ENCODE measurements around the gene DNAJC5.
"Not testable (repeated sequence)": the region's sequence is repeated elsewhere in the genome, so short reads cannot be mapped to it uniquely, and the experiment has no call there.

DNAJC5 gene

DNA sequence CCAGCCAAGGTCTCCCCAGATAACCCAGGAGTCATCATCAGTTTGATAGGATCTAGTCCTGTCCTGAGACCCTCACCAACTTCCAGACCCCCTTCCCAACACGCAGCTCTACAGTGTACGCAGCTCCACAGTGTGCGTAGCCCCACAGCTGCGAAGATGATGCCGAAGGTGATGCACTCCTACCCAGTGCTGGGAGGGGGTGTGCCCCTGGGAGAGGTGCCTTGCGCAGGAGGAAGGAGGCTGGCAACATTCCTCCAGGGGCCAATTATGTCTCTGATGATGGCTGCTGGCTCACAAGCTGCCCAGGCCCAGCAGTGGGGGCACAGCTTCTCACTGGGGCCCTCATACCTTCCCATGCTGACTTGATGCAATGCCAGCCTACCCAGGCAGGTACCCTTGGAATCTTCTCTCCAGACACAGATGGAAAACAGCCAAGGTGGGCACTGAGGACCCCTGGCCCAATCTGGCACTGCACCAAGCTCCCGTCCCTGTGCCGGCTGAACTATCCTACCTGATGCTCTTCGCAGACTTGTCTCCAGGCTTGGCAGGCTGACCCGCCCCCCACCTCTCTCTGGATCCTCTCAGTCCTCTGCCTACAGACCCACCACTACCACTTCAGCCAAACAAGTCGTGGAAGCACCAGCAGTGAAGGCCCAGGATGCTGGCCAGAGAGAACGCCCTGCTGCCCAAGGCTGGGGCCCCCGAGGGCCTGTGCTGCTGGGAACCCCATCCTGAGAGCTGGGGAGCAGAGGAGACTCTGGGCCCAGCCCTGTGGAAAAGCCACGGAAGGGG lies 73.4 kb downstream of the DNAJC5 start:
- no peak for DNase-seq (ENCODE audit: low spot score)

DNA sequence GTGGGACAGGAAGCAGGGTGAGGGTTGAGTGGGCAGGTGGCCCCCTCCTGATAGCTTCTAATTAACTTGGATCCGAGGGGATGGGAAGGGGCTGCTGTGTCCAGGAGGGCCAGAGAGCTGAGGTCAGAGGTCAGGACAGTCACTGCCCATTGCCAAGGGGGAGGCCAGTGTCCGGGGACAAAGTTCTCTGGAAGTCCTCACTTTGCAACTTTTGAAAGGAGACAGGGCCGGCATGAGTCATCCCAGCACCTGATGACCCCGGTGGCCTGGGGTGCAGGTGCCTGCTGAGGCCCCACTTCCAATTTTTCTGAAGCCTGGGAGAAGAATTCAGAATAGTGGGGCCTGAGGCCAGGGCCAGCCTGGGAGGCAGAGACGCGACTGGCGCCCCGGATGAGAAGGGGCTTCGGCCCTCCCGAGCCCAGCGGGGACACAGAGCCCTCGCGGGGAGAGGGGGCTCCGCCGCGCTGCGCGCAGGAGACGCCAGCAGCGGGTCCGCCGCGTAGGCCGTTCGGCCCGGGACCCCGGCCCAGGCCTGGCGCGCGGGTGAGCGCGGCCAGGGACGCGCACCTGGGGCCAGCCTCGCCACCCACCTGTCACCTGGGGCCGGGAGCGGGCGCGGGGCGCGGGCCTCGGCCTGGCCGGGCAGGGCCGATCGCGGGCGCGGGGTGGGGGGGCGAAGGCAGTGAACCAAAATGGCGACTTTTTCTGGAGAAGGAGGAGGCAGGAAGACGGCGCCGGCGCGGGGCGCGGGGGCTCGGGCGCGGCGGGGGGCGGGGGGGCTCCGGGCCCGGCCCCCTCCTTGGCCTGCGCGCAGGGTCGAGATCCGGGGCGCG lies 74.2 kb downstream of the DNAJC5 start:
- peak; percentile 64 for DNase-seq (ENCODE audit: low spot score)

DNA sequence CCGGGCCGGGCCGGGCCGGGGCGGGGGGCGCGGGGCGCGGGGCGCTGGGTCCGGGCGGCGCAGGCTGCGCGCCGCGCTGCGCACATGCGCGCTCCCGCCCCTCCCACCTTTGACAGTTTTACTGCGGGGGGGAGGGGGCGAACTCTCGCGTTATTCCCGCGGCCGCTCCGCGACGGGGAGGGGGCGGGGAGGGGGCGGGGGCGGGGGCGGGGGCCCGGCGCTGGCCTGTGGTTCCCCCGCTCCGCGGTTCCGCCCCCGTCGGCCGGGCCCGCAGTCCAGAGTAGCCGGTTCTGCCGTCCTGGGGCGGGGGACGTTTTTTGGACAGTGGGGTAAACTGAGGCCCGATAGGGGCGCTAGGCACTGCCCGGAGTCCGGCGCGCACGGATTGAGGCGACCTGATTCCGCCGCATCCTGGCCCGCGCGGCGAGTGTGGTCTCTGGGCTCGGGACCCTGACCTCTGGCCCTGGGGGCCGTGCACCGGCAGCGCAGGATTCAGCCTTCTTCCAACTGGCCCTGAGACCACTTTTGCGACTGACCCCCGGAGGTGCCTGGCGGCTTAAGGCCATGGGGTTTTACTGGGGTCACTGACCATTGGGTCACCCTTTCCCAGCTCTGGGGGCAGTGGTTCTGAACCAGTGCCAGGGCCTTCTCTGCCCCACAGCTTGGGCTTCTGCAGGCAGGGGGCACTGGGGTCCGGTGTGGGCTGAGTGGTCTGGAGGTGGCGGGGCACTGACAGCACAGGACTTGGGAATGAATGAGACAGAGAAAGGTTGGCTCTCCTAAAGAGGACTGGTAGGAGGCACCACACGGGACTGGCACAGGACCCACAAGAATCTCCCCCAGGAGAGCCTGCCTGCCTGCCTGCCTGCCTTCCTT lies 75.2 kb downstream of the DNAJC5 start, which contains the start of gene ZNF512B:
TSS of gene ZNF512B (minus strand) at position 93 of the 876 bp plus-strand sequence. CDS start 1,980 bp downstream, outside the sequence.
- peak; percentile 71 for DNase-seq (ENCODE audit: low spot score)

DNA sequence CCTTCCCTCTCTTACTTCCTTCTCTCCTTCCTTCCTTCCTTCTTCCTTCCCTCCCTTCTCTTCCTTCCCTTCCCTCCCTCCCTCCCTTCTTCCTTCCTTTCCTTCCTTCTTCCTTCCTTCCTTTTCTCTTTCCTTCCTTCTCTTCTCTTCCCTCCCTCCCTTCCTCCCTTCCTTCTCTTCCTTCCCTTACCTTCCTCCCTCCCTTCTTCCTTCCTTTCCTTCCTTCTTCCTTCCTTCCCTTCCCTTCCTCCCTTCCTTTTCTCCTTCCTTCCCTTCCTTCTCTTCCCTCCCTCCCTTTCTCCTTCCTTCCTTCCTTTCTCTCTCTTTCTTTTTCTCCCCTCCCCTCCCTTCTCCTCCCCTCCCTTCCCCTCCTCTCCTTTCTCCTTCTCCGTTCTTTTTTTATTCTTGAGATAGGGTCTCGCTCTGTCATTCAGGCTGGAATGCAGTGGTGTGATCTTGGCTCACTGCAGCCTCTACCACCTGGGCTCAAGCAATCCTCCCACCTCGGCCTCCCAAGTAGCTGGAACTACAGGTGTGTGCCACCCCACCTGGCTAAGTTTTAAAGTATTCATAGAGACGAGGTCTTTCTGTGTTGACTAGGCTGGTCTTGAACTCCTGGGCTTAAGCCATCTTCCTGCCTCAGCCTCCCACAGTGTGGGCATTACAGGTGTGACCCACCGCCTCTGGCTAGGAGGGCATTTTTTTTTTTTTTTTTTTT lies 75.9 kb downstream of the DNAJC5 start:
- no peak for DNase-seq (ENCODE audit: low spot score)

DNA sequence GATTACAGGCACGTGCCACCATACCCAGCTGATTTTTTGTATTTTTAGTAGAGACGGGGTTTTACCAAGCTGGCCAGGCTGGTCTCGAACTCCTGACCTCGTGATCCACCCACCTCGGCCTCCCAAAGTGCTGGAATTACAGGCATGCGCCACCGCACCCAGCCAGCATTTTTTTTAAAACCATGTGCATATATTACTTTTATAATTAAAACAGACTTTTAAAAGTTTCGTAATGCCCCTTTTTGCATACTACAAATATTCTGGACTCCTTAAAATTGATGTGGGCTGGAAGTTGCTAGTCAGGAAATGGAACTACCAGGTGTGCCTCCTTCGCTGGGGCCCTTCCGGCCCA lies 77.0 kb downstream of the DNAJC5 start:
- DNase-seq (ENCODE audit: low spot score): not testable (repeated sequence)

DNA sequence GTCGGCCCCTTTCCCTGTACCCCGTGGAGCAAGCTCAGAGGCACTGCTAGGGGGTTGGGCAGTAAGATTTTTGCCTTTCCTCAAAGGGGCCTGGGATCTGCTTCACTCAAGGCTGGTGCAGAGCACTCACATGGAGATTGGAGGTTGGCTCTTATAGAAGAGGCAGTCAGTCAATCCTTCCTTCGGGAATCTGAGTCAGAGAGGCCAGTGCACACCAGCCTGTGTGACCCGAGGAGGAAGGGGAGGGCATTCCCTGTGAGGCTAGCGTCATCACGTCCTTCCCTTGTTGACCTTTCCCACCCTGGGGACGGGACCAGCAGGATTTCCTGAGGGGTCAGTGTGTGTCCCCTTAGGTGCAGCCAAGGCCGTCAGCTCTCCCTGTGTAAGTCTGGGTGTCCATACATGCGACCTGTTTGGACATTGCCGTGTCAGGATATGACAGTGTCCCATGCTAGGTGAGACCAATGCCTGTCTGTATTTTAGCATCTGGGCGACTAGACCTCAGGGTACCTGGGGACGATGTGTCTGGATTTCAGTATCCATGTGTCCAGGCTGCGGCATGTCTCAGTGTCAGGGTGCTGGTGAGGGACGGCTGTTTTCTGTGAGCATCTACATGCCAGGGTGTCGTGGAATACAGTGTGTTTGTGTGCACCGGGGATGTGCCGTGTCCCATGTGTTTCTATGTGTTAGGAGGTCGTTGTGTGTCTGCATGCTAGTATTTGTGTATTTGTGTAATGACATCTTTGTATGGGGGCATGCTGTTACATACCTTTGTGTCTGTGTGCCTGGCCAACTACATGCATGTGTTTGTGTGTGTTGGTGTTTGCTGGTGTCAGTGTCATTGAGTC lies 77.6 kb downstream of the DNAJC5 start:
- no peak for DNase-seq (ENCODE audit: low spot score)

DNA sequence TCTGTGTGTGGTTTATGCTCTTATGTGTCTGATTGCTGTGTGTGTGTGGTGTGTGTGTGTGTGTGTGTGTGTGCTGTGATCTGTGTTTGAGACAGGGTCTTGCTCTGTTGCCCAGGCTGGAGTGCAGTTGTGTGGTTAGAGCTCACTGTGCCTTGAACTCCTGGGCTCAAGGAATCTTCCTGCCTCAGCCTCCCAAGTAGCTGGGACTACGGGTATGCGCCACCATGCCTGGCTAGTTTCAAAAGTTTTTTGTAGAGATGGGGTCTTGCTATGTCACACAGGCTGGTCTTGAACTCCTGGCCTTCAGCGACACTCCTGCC lies 78.2 kb downstream of the DNAJC5 start:
- DNase-seq (ENCODE audit: low spot score): no peak

DNA sequence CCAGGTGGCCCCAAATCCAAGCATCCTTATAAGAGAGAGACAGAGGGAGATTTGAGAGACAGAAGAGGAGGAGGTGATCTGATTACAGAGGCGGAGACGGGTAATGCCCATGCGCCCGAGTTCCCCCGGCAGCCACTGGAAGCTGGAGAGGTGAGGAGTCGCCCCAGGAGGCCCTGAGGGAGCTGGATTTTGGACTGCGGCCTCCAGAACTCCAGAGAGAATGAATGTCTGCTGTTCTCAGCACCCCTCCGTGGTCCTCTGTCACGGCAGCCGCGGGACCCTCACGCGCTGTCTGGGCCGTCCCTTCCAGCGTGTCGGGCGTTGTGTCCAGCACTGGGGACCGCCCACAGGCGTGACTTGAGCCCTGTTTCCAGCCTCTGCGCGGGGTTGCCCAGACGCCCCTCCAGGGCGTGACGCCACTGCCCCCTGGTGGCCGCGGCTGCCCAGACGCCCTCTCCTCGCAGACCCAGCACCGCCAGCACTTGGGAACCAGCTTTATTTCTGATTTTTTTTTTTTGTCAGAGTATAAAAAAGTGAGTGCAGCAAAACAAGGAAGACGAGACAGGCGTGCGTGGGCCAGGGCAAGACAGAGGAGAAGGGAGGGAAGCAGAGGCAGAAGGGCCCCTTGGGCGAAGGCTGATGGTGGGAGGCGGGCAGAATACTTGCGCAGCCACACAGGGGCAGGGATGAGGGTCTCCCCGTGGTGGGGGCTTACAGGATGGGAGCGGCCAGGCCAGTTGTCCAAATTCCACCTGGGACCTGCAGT lies 78.9 kb downstream of the DNAJC5 start:
- DNase-seq (ENCODE audit: low spot score): peak; percentile 93

DNA sequence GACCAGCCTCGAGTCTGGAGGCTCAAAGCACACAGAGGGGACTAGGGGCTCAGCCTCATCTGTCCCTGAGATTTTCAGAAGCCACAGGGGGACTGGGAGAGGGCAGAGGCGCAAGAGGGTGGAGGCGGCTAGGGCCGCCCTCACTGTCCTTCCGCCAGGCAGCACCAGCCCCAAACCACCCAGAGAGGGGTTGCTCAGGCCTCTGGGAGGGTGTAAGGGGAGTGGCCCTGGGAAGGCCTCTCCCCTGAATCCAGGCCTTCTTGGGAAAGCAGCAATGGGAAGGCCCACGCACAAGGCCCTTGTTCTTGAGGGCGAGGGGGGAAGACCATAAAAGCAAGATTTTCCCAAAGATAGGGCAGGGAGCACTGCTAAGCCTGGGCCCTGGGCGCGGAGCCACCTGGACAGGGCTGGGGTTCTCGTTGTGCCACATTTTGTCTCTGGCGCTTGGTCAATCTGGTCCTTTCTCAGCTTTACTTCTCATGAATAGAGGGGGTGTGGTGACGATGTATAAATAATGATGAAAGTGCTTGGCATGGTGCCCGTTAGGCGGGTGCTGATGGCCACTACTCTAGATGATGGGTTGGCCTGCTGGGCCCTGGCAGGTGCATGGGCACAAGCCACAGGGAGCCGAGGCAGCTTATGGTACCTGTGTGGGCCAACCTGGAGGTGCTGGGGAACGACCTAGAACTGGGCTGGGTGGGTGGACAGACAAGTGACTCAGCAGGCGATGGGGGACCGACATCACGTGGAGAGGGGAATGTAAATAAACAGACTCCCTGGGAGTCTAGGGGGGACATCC lies 79.7 kb downstream of the DNAJC5 start:
- peak; percentile 46 for DNase-seq (ENCODE audit: low spot score)

DNA sequence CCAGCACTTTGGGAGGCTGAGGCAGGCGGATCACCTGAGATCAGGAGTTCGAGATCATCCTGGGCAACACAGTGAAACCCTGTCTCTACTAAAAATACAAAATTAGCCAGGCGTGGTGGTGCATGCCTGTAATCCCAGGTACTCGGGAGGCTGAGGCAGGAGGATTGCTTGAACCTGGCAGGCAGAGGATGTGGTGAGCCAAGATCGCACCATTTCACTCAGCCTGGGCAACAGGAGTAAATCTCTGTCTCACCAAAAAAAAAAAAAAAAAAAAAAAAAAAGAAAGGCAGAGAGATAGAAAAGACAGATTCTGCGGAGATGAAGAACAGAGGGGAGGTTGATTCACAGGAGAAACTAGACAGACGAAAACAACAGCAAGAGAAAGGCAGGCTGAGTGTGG lies 81.6 kb downstream of the DNAJC5 start:
- DNase-seq (ENCODE audit: low spot score): not testable (repeated sequence)

DNA sequence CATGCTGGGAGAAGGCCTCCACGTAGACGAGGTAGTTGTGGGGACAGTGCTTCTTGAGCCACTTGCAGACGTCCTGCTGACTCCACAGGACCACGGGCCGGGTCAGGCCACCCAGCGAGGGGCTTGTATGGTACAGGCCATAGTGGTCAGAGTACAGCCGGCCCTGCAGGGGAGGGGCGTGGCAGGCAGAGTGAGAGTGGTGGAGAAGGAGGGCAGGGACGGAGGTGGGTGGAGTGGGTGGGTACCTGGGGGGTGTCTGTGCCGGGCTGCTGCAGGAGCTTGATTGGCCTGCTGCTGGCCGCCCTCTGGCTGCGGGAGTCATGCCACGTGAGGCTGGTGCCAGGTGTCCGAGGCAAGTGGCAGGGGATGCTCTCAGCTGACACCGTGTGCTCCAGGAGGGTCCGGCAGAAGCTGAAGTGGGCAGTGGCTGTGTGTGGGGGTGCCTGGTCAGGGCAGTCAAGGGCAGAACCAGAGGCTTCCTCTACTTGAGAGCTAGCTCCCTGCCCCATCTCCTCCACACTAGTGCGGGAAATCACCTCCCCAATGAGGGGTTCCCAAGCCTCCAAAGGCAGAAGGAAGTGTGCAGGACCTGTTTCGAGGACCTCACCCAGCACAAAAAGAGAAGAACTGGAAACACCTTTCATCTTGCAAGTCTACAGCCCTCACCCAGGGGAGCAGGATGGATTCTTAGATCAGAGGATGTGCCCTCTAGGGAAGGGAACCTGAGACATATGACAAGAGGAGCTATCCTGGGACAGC lies 82.2 kb downstream of the DNAJC5 start:
- DNase-seq (ENCODE audit: low spot score): no peak

DNA sequence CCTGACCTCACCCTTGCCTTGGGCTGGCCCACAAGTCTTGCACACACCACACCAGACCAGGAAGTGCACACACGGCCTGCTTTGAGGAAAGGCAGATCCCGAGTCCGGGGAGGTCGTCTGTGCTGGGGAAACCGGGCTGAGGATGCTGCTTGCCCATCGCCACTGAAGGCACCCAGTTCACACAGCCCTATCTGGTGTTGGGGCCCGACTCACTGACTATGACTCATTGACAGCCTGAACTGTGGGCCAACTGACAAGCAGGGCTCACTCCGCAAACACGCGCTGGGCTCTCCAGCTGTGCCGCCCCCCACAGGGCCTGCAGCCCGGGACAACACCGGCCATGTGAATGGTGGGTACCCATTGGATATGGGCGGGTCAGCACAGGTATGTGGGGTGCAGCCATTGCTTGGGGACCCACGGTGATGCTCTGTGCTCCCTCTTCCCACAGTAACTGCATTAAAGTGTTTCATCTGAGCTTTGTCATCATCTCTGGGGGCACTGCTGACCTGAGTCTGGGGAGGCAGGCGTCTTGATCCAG lies 82.9 kb downstream of the DNAJC5 start:
- no peak for DNase-seq (ENCODE audit: low spot score)

DNA sequence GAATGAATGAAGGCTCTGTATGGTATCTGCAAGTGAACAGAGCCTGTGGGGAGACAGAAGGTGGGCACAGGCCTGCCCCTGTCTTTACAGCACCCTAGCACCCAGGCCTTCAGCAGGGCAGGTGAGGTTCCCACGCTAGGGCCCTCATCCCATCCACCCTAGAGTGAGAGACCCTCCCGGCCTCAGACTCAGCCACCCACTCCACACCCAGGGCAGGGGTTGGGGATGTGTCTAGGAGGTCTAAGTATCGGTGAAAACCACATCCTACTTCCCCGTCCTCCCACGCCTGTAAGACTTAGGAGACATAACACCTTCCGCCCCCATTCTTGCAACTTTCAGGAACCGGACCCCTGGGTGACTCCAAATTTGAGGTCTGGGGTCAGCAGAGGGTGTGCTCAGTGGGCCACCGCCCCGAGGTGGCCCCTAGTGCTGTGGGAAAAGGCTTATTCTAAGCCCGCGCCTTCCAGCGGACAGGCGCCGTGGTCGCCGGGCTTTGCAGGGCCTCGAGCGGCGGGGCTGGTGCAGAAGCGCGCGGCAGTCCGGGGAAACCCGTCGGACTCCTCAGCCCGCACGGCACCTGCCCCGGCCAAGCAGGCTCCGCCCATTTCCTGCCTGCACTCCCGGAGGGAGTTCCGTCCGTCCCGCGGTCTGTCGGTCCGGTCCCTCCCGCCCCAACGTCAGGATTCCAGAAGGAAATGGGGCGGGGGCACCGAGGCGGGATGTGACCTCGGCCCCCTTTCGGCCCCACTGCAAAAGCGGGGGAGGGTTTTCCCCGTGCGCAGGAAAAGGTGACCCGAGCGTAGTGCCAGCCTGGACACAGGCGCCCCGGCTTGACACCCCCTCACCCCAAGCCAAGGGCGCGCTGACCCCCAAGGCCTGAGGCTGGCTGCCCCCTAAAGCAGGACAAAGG lies 83.6 kb downstream of the DNAJC5 start:
- peak; percentile 77 for DNase-seq (ENCODE audit: low spot score)

DNA sequence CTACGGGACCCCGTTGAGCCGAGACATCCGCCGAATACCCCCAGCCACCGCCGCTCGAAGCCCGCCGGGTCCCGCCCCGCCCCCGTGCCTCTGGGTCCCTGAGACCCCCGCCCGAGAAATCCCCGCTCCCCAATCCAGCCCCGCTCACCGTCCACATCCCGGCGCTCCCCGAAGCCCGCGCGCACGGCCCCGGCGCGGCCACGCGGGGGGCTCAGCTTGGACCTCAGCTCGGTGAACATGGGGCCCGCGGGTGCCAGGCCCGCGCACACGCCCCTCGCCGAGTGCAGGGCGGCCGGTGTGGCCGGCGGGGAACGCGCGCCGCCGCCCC lies 84.3 kb downstream of the DNAJC5 start:
- peak; percentile 60 for DNase-seq (ENCODE audit: low spot score)

DNA sequence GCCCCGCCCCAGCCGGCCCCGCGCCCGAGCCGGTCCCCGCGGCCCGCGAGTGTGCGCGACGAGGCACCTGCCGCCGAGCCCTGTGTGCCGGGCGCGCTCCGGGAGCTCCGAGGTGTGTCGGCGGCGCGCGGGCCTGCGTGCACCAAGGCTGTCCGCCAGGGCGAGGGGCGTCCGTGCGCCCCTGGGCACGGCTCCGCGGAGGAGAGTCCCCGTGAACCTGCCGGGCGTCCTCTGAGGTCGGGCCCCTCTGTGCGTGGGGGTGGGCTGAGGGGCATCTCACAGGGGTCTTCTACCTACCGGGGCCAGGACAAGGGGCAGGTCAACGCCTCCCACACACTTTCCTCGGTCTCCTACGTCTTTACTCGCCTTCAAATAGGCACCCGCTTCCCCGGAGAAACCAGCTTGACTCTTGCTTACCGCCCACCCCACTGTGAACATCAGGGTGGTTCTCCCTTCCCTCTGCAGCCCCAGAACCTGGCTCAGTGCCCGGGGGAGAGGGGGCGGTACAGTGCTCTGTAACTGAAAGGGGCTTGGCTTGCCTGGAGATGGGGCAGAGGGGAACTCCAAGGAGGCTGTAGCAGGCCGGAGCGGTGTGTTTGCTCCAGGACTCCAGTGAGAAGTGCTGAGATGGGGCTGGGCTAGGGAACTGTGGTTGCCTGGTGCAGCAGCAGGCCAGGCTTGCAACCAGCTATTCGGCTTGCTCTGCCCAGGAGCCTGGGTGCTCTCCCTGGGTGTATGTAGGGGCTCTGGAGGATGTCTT lies 84.8 kb downstream of the DNAJC5 start, which contains the start of gene SAMD10:
TSS of gene SAMD10 (minus strand) at position 86 of the 760 bp plus-strand sequence. CDS start 175 bp downstream, outside the sequence.
- peak; percentile 76 for DNase-seq (ENCODE audit: low spot score)

DNA sequence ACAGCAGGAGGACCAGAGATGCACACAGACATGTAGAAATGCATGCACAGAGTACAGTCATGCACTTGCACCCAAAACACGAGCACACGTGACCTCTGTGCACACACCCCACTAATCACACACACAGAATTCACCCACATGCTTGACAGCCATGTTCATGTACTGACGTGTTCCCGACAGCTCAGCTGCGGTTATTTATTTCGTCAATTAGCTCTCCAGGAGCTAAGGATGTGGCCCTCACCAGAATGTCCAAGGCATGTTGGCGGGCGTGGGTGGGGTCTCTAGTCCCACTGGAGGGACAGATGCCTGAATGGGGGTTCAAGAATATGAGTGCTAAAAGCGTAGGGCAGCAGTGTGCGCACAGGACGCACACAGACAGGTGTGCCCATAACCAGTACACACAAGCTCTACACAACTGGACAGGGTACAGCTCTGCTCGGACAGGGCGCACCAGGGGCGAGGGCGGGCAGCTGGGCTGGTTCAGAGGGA lies 85.4 kb downstream of the DNAJC5 start:
- DNase-seq (ENCODE audit: low spot score): no peak

Data from ecto neural progenitor cell (in vitro differentiated cells).